OCI-LY1 (cell line): ENCODE data around the gene STK38.

Experiments used
- EZH2 ChIP-seq: fragments of 200-600 bp; sonication (generic), shearing (Covaris generic); IDR thresholded peaks from 2 replicates; pipeline ENCODE4 v1.8.0; 2017; ENCODE audit warnings: borderline replicate concordance, mixed run types, mild to moderate bottlenecking, antibody characterized with exemption, low read length, moderate library complexity, mixed read lengths
- TF ChIP-seq, protein P1 (sequence below): fragments of 200-600 bp; sonication (generic), shearing (Covaris generic); IDR thresholded peaks from 2 replicates; pipeline ENCODE4 v1.5.1; 2017; ENCODE audit warnings: mild to moderate bottlenecking, antibody characterized with exemption, low read length, moderate library complexity, mixed read lengths

DNA sequence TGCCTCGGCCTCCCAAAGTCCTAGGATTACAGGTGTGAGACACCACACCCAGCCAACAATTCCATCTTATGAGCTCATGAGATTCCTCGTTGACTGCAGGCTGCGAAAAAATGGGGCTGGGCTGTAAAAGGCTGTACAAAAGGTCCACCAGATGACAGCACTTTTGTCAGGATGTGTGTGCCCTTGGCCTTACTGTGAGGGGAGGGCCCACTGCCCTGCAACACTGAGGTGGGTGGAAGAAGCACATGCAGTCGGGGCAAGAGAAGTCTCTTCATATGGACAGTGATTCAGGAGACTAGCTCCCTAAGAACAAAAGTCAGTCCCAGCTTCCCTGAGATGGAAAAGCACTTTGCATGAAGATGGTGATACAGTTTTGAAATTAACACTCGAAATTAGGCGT lies 54.0 kb downstream of the STK38 start:
- TF ChIP-seq, protein P1, sequence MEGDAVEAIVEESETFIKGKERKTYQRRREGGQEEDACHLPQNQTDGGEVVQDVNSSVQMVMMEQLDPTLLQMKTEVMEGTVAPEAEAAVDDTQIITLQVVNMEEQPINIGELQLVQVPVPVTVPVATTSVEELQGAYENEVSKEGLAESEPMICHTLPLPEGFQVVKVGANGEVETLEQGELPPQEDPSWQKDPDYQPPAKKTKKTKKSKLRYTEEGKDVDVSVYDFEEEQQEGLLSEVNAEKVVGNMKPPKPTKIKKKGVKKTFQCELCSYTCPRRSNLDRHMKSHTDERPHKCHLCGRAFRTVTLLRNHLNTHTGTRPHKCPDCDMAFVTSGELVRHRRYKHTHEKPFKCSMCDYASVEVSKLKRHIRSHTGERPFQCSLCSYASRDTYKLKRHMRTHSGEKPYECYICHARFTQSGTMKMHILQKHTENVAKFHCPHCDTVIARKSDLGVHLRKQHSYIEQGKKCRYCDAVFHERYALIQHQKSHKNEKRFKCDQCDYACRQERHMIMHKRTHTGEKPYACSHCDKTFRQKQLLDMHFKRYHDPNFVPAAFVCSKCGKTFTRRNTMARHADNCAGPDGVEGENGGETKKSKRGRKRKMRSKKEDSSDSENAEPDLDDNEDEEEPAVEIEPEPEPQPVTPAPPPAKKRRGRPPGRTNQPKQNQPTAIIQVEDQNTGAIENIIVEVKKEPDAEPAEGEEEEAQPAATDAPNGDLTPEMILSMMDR, result no peak
- no peak for TF ChIP-seq EZH2
